GM12878 (cell line): Measurements from ENCODE around the gene DMP1. TPM values are rescaled to one million over a fixed set of nuclear protein-coding genes. Genes with fewer than 3 reads are reported as not detected.

Experiments used
- ATAC-seq: fragments of 200-7000 bp; cut with Tn5 transposase; 3 replicates; pipeline ENCODE4 v1.9.1; 2020; ENCODE audit warnings: mild to moderate bottlenecking, moderate library complexity
- BruUV-seq: library from RNA; stranded (reverse); fragments of 400-500 nt; replicated peaks from 2 replicates; lab custom pipeline; 2021; lab: Mats Ljungman, UMichigan
- CTCF ChIA-PET: fragments of 300-600 bp; sonication (Branson Sonifier 250); formaldehyde crosslinking; extraction: SDS; loops from one replicate; lab custom pipeline; 2021; ENCODE audit warnings: inconsistent platforms; lab: Yijun Ruan, JAX
- POLR2A ChIA-PET: fragments of 350-600 bp; formaldehyde crosslinking; extraction: SDS; loops from one replicate; lab custom pipeline; 2021; ENCODE audit warnings: inconsistent platforms; lab: Charles Lee
- RAD21 ChIA-PET: fragments of 300-600 bp; sonication (Branson Sonifier 250); formaldehyde crosslinking; loops from one replicate; lab custom pipeline; 2023; ENCODE audit warnings: antibody characterized with exemption; ENCODE audit not compliant: unreplicated experiment; lab: Charles Lee
- SMC1A ChIA-PET: fragments of 300-600 bp; sonication (Branson Sonifier 250); formaldehyde crosslinking; loops from one replicate; lab custom pipeline; 2023; ENCODE audit not compliant: unreplicated experiment, uncharacterized antibody; lab: Charles Lee
- DNase-seq: peaks from one replicate; pipeline ENCODE4 v3.0.0-alpha.2; 2011; ENCODE audit warnings: low read depth, low spot score
- FAIRE-seq: peaks from 3 replicates; lab custom pipeline; 2011; peaks lifted over from hg19 to GRCh38; lab: Jason Lieb, UNC
- H2AFZ ChIP-seq: 2 replicates; pipeline ENCODE4 v1.6.0; 2011; ENCODE audit warnings: low read depth, low read length, control low read depth; ENCODE audit not compliant: control insufficient read depth
- H3K27ac ChIP-seq: 2 replicates; pipeline ENCODE4 v1.5.1; 2011; ENCODE audit warnings: control low read depth; ENCODE audit not compliant: control insufficient read depth, insufficient read depth
- H3K27me3 ChIP-seq, 2 experiments: replicated peaks in 1 of 2; 2 replicates each; pipeline versions ENCODE4 v1.6.0 to v1.6.1; 2011; ENCODE audit warnings: low read length in 1 of 2; ENCODE audit not compliant: control insufficient read depth in 2 of 2, insufficient read depth in 2 of 2
- H3K36me3 ChIP-seq, 2 experiments: 2 replicates each; pipeline ENCODE4 v1.5.1; 2011; ENCODE audit warnings: low read length in 1 of 2; ENCODE audit not compliant: control insufficient read depth in 2 of 2, insufficient read depth in 2 of 2
- H3K4me1 ChIP-seq: 2 replicates; pipeline ENCODE4 v1.6.1; 2011; ENCODE audit warnings: mild to moderate bottlenecking, low read length, moderate library complexity, mixed read lengths; ENCODE audit not compliant: control insufficient read depth, insufficient read depth
- H3K4me2 ChIP-seq: 2 replicates; pipeline ENCODE4 v1.6.0; 2011; ENCODE audit warnings: control low read depth; ENCODE audit not compliant: control insufficient read depth, insufficient read depth
- H3K4me3 ChIP-seq: fragments of 200-600 bp; sonication (generic); 2 replicates; pipeline ENCODE4 v1.5.1; 2016
- H3K79me2 ChIP-seq: 2 replicates; pipeline ENCODE4 v1.6.0; 2011; ENCODE audit warnings: low read length; ENCODE audit not compliant: control insufficient read depth, insufficient read depth
- H3K9ac ChIP-seq: 2 replicates; pipeline ENCODE4 v1.8.0; 2011; ENCODE audit warnings: low read length, control low read depth, mixed read lengths; ENCODE audit not compliant: control insufficient read depth, insufficient read depth
- H3K9me3 ChIP-seq: replicated peaks from 3 replicates; pipeline ENCODE4 v1.5.1; 2011; ENCODE audit warnings: mild to moderate bottlenecking, low read length; ENCODE audit not compliant: control insufficient read depth, insufficient read depth
- H4K20me1 ChIP-seq: 2 replicates; pipeline ENCODE4 v1.6.0; 2011; ENCODE audit not compliant: control insufficient read depth, insufficient read depth
- SMAD5 ChIP-seq: IDR thresholded peaks from 2 replicates; pipeline ENCODE4 v1.6.1; 2016; ENCODE audit warnings: antibody characterized with exemption, low read depth
- SREBF2 ChIP-seq: IDR thresholded peaks from 2 replicates; pipeline ENCODE4 v1.6.1; 2012; ENCODE audit warnings: mild to moderate bottlenecking, low read length
- WGBS: methylation state at CpG from one replicate; pipeline ENCODE4 v1.1.6; 2016; ENCODE audit warnings: low lambda C conversion rate; ENCODE audit not compliant: insufficient replicate concordance, insufficient coverage; ENCODE audit errors: missing lambda C conversion rate; 5-methylcytosine and 5-hydroxymethylcytosine counted together
- in situ Hi-C: fragments of 300-500 bp; cut with MboI; formaldehyde crosslinking; loops from 9 replicates; pipeline ENCODE4 v1.14.3; 2018; ENCODE audit warnings: mixed read lengths
- intact Hi-C: fragments of 100-400 bp; cut with micrococcal nuclease; formaldehyde crosslinking; loops from one replicate; pipeline ENCODE4 v1.14.2; 2022; ENCODE audit not compliant: unreplicated experiment
- polyA plus RNA-seq, 11 experiments: library from polyadenylated mRNA; depleted of rRNA in 4 of 11; unstranded in 6 of 11; stranded (reverse) in 5 of 11; fragments of >200 nt; fragmentation: Nextera tagmentation in 4 of 11; fragmentation: Illumina TruSeq in 1 of 11; extraction: Ambion mirVana in 4 of 11; extraction: Trizol in 1 of 11; gene quantifications; 1 replicate in 1 of 11; 2 replicates in 10 of 11; pipeline versions ENCODE4 v1.2.1 to v1.2.3, GENCODE V29; 2011 to 2016; ENCODE audit warnings: inconsistent platforms in 2 of 11, missing spikeins in 2 of 11, low read depth in 1 of 11
- total RNA-seq, 4 experiments: library from RNA; depleted of rRNA in 3 of 4; stranded (reverse); fragments of >200 nt in 3 of 4; fragmentation: Illumina TruSeq in 1 of 4; extraction: Trizol in 1 of 4; gene quantifications; 2 replicates each; pipeline versions ENCODE4 v1.2.1 to v1.2.3, GENCODE V29; 2013 to 2021
- TF ChIP-seq, protein P1 (sequence below): fragments of 450-650 bp; formaldehyde crosslinking; IDR thresholded peaks from 2 replicates; pipeline ENCODE4 v1.4.0; 2022; ENCODE audit warnings: mild to moderate bottlenecking, moderate library complexity

Gene DMP1
- total and polyA plus RNA-seq, 10 of the 15 experiments (the other 5 are each of a cell fraction or from before 2014, with no cell fraction given), result not detected

DNA sequence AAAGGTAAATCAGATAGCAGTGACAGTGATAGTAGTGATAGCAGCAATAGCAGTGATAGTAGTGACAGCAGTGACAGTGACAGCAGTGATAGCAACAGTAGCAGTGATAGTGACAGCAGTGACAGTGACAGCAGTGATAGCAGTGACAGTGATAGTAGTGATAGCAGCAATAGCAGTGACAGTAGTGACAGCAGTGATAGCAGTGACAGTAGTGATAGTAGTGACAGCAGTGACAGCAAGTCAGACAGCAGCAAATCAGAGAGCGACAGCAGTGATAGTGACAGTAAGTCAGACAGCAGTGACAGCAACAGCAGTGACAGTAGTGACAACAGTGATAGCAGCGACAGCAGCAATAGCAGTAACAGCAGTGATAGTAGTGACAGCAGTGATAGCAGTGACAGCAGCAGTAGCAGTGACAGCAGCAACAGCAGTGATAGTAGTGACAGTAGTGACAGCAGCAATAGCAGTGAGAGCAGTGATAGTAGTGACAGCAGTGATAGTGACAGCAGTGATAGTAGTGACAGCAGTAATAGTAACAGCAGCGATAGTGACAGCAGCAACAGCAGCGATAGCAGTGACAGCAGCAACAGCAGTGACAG lies 35.7 kb upstream of the DMP1 start:
- ChIA-PET SMC1A (no interaction called here), POLR2A (no interaction called here), RAD21 (no interaction called here), CTCF (no interaction called here)
- Histone ChIP-seq H3K79me2 (no peaks in the 10 kb centered on the region), H3K36me3 (no peaks in the 10 kb centered on the region), H3K4me1 (no peaks in the 10 kb centered on the region), H3K27me3 (no peaks in the 10 kb centered on the region), H3K9ac (no peak overlapping the region), H4K20me1 (no peaks in the 10 kb centered on the region), H3K27ac (no peak overlapping the region), H2AFZ (no peak overlapping the region), H3K9me3 (no peaks in the 10 kb centered on the region), H3K4me2 (no peak overlapping the region), H3K4me3 (no peak overlapping the region)
- DNase-seq (no peak), FAIRE-seq (no peak), ATAC-seq (no peak)
- WGBS, result 46% methylated on average over 4 of the region's 4 CpGs
- in situ Hi-C loops, result no loop called here
- intact Hi-C loops, result no loop called here
- no TSS peak for BruUV-seq
- TF ChIP-seq SREBF2, result no peak
- TF ChIP-seq, all 136 proteins: peak for 0

DNA sequence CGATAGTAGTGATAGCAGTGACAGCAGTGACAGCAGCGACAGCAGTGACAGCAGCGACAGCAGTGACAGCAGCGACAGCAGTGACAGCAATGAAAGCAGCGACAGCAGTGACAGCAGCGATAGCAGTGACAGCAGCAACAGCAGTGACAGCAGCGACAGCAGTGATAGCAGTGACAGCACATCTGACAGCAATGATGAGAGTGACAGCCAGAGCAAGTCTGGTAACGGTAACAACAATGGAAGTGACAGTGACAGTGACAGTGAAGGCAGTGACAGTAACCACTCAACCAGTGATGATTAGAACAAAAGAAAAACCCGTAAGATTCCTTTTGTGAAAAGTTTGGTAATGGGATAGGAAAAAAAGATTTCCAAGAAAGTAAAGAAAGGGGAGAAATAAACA lies 33.8 kb upstream of the DMP1 start:
- no peaks in the 10 kb centered on the region for H3K27me3 ChIP-seq
- FAIRE-seq, result no peak
- 64% methylated on average over 9 of the region's 9 CpGs for WGBS
- no peaks in the 10 kb centered on the region for H3K36me3 ChIP-seq
- H3K9me3 ChIP-seq, result no peaks in the 10 kb centered on the region
- H3K4me2 ChIP-seq, result no peak overlapping the region
- H3K9ac ChIP-seq, result no peak overlapping the region
- no peaks in the 10 kb centered on the region for H3K4me1 ChIP-seq
- H2AFZ ChIP-seq, result no peak overlapping the region
- ATAC-seq, result no peak
- ChIA-PET RAD21 (no interaction called here), SMC1A (no interaction called here), POLR2A (no interaction called here), CTCF (no interaction called here)
- in situ Hi-C loops, result no loop called here
- H3K27ac ChIP-seq, result no peak overlapping the region
- BruUV-seq, result no TSS peak
- no peak overlapping the region for H3K4me3 ChIP-seq
- intact Hi-C loops, result no loop called here
- TF ChIP-seq SMAD5, result no peak
- TF ChIP-seq, protein P1, sequence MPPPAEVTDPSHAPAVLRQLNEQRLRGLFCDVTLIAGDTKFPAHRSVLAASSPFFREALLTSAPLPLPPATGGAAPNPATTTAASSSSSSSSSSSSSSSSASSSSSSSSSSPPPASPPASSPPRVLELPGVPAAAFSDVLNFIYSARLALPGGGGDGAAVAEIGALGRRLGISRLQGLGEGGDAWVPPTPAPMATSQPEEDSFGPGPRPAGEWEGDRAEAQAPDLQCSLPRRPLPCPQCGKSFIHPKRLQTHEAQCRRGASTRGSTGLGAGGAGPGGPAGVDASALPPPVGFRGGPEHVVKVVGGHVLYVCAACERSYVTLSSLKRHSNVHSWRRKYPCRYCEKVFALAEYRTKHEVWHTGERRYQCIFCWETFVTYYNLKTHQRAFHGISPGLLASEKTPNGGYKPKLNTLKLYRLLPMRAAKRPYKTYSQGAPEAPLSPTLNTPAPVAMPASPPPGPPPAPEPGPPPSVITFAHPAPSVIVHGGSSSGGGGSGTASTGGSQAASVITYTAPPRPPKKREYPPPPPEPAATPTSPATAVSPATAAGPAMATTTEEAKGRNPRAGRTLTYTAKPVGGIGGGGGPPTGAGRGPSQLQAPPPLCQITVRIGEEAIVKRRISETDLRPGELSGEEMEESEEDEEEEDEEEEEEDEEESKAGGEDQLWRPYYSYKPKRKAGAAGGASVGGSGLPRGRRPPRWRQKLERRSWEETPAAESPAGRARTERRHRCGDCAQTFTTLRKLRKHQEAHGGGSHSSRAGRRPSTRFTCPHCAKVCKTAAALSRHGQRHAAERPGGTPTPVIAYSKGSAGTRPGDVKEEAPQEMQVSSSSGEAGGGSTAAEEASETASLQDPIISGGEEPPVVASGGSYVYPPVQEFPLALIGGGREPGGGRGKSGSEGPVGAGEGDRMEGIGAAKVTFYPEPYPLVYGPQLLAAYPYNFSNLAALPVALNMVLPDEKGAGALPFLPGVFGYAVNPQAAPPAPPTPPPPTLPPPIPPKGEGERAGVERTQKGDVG (CRISPR knock-in tag), result no peak
- DNase-seq, result no peak
- H3K79me2 ChIP-seq, result no peaks in the 10 kb centered on the region
- H4K20me1 ChIP-seq, result no peaks in the 10 kb centered on the region
